Midbrain (tissue), 1 donor: Measurements from ENCODE around the gene POLDIP3.
"Not testable (repeated sequence)": the region's sequence is repeated elsewhere in the genome, so short reads cannot be mapped to it uniquely, and the experiment has no call there.

Source experiments
- DNase-seq: peaks from one replicate; lab custom pipeline; 2025; lab: John Stamatoyannopoulos, UW

Gene POLDIP3

DNA sequence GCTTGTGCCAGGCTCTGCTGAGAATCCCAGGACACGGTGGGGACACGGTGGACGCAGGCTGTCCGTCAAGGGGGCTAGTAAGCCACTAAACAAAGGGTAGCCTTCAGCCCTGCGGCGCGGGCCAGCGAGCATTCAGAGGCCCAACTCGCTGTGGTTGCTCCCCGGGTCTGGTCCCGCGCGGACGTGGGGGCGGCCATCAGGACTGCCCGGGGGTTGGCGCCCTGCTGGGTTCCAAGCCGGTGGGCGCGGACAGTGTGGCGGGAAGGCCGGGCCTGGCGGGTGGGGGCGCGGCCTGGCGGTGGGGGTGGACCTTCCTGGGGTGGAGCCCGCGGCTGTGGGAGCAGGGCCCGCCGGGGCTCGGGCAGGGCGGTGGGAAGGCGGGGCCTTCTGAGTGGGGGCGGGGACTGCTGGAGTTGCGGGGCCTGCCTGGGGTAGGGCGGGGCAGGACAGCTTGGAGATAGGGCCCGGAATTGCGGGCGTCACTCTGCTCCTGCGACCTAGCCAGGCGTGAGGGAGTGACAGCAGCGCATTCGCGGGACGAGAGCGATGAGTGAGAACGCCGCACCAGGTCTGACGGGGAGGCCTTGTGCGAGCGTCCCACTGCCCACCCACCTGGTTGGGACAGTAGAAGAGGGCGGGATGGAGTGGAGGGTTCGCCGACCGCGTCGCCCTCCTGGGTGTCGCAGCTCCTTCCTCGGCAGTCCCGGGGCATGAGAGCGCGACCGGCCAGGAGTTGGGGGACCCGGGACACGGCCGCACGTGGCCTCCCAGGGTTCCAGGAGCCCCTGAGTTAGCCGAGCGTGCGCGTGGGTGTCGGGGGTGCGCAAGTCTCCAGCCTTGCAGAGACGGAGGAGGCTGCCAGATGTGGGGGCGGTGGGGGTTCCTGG is 61.0 kb downstream of the POLDIP3 start, which contains the start of gene SERHL2:
TSS of gene SERHL2 (plus strand) at position 482 of the 887 bp plus-strand sequence. CDS start at position 547, 65 bp downstream.
- peak; percentile 90 for DNase-seq

DNA sequence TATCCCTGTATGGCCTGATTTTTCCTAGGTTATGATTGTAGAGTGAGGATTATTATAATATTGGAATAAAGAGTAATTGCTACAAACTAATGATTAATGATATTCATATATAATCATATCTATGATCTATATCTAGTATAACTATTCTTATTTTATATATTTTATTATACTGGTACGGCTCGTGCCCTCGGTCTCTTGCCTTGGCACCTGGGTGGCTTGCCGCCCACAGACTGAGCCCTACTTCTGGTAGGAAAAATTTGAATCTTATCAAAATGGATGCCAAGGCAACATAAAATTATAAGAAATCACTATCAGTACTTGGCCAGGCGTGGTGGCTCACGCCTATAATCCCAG is 62.4 kb downstream of the POLDIP3 start:
- not testable (repeated sequence) for DNase-seq

DNA sequence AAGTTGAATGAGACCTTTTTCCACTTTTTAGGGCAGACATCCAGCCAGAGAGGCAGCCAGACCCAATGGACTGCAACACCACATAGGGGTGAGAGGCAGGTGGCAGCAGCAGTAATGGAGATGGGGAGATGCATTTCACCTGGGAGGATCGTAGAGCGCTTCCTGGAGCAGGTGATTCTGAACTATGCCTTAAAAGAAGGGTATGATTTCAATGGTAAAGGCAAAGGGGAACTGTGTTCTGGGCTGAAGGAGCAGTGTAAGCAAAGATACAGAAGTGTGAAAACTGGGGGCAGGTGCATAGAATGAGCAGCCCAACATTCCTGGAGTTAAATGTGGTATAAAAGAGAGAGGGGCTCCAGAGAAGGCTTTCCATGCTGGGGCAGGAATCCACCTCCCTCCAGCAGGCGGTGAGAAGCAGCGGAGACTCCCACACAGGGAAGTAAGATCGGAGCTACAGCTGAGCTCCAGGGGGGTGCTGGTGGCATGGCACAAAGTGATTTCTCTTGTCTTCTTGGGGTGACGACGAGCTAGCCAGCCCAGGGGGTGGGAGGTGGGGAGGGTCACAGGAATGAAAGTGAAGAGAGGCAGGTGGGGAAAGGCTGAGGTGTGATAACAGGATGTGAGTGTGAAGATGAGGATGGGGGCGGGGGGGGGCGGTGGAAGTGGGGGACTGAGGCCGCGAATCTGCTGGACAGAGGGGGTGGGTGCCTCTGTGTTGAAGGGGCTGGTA is 65.2 kb downstream of the POLDIP3 start:
- DNase-seq, result no peak

DNA sequence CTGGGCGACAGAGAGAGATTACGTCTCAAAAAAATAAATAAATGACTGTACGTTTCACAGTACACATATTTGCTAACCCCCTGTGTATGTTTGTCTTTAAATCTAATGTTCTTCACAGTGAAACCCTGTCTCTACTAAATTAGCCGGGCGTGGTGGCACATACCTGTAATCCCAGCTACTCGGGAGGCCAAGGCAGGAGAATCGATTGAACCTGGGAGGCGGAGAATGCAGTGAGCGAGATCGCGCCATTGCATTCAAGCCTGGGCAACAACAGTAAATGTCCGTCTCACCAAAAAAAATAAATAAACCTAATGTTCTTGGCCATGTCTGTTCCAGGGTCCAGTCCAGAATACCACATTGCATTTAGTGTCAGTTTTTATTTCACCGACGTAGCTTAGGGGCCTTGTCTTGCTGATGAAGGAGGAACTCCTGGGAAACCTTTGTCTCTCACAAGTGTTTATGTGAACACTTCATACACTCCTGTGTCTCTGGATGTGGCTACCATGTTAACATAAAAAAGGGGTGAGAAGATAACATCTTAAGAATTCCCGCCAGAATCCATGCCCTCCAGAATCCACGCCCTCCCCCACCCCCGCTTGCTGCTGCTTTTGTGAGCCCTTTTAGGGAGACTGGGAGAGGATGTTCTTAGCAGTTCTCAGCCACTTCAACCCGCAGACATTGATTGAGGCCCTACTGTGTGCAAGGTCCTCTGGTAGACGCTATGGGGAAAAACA is 65.9 kb downstream of the POLDIP3 start:
- no peak for DNase-seq

DNA sequence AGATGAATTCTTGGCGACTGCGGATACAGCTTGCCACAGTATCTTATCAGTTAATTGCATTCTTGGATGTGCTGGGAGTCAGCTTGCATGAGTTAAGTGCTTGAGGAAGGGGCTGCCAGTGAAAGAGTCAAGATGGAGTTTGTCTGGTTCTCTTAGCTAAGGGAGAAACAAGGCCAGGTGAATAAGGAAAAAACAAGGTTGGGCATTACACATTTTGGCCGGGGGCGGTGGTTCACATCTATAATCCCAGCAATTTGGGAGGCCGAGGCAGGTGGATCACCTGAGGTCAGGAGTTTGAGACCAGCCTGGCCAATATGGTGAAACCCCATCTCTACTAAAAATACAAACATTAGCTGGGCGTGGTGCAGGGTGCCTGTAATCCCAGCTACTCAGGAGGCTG is 66.6 kb downstream of the POLDIP3 start:
- DNase-seq, result not testable (repeated sequence)

DNA sequence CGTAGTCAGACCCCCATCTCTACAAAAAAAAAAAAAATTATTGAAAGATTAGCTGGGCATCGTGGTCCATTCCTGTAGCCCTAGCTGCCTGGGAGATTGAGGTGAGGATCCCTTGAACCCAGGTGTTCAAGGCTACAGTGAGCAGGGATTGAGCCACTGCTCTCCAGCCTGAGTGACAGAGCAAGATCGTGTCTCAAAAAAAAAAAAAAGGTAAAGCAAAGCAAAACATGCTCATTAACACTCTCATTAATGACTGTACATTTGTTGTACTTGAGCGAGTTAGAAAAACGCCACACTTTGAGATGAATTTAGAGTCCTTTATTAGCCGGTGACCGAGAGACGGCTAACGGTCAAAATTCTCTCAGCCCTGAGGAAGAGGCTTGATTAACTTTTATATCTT is 67.1 kb downstream of the POLDIP3 start:
- DNase-seq, result no peak

DNA sequence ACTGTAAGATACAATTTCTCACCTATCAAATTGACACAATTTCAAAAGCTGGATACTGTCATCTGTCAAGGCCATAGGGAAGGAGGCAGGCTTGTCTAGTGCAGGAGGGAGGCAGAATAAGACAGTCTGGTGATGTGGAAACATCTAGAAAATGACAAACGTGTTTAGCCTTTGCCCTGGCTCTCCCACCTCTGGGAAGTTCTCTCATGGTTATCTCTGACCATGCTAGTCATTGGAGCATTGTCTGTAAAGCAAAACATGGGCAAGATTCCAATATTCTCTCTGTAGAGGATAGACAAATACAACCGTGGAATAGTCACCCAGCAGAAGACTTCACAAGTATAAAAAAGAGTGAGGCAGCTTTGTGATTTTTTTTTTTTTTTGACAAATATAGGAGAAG is 70.0 kb downstream of the POLDIP3 start:
- no peak for DNase-seq

DNA sequence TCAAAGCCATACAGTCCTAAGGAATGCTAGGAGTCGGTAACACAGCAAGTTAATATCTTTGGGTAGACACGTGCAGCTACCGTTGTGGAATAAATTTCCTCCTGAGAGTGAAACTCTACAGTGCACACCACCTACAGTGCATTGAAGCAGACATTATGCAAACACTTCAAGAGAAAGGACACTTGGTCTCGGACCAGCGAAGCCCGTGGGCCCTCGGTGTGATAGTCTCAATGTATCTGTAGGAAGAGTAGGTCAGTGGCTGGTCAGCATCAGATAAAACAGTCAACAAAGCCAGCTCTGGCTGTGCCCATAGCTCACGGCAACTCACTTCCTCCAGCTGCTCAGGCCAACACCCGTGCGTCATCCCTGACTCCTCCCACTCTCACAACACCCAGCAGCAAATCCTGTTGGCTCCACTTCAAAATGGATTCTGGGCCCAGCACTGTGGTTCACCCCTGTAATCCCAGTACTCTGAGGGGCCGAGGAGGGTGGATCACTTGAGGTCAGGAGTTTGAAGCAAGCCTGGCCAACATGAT is 75.4 kb downstream of the POLDIP3 start:
- DNase-seq, result not testable (repeated sequence)

DNA sequence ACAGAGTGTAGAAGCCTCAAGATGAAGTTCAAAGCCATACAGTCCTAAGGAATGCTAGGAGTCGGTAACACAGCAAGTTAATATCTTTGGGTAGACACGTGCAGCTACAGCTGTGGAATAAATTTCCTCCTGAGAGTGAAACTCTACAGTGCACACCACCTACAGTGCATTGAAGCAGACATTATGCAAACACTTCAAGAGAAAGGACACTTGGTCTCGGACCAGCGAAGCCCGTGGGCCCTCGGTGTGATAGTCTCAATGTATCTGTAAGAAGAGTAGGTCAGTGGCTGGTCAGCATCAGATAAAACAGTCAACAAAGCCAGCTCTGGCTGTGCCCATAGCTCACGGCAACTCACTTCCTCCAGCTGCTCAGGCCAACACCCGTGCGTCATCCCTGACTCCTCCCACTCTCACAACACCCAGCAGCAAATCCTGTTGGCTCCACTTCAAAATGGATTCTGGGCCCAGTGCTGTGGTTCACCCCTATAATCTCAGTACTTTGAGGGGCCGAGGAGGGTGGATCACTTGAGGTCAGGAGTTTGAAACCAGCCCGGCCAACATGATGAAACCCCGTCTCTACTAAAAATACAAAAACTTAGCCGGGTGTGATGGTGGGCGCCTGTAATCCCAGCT is 77.4 kb downstream of the POLDIP3 start:
- not testable (repeated sequence) for DNase-seq

DNA sequence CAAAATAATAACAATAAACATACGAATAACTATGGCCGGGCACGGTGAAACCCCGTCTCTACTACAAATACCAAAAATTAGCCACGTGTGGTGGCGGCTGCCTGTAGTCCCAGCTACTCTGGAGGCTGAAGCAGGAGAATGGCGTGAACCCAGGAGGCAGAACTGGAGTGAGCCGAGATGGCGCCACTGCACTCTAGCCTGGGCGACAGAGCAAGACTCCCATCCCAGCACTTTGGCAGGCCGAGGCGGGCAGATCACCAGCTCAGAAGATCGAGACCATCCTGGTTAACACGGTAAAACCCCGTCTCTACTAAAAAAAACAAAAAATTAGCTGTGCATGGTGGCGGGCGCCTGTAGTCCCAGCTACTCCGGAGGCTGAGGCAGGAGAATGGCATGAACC is 78.0 kb downstream of the POLDIP3 start:
- not testable (repeated sequence) for DNase-seq

DNA sequence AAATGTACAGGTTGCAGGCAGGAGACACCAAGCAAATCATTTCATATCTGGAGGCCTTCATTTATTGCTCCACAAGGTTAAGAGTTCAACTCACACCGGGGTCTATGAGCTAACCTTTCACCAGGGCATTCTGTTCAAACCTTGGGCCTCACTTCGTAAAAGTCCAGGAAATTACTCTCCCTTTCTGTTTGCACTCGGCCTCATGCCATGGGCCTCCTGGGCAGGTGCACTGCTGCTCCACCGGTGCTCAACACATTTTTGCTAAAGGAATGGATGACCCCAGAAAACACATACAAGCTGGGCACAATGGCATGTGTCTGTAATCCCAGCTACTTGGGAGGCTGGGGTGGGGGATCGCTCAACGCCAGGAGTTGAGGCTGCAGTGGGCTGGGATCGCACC is 78.5 kb downstream of the POLDIP3 start:
- no peak for DNase-seq

DNA sequence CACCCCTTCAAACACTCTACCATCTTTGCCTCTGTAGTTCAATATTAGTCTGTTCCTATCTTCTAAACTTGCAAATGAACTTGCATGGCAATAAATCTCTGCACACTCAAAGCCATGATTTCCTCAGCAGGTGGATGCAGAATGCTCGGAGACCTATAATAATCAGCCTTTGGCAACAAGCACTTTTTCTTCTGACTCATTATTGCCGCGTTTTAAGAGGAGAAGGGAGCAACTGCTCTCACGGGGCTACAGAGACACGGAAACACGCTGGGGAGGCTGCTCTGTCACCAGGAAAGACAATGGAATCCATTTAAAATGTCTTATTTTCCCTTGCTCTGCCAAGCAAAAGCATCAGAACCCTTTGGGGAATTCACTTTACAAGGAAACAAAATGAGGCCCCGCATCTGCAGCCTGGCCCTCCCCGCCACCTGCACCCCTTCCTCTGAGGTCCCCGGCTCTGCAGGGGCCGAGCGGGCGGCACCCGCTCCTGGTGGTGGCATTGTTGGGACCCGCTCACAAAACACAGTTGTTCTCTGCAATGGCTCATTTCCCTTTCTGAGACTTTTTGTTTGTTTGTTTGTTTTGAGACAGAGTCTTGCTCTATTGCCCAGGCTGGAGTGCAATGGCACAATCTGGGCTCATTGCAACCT is 79.5 kb downstream of the POLDIP3 start:
- DNase-seq, result not testable (repeated sequence)
